ENCODE measurements around the gene OIP5. TPM values are rescaled to one million over a fixed set of nuclear protein-coding genes. Genes with fewer than 3 reads are reported as not detected.
A peak's percentile ranks its signal among the peaks of the same experiment; 100 is the strongest.

OIP5 gene
- total and polyA plus RNA-seq, 2 of the 13 experiments (the other 11 are each of a cell fraction or from before 2014, with no cell fraction given), result 10.7 to 38.0 TPM

DNA sequence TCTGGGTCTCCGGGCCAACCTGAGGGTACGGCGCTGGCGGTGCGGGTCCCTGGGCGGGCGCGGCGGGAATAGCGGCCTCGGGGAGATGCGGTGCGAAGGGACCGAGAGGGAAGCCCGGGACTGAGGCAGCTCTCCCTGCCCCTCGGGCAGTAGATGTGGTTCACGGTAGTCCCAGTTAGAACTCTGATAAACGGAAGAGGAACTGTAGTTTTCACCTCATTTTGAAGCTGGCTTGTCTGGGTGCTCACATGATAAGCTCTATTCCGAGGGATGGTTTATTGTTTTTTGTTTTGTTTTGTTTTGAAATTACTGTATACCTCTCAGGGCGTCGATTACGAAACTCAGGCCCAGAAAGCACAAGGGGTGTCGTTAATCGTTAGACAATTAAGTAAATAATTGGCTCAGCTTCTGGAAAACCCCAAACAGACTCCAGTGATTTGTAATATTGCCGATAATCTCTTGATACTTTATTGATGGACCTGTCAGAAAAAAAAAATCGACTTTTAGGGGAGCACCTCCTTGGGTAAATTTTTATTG, 703 bp upstream of the OIP5 start (continued):
- TF ChIP-seq, protein P1, sequence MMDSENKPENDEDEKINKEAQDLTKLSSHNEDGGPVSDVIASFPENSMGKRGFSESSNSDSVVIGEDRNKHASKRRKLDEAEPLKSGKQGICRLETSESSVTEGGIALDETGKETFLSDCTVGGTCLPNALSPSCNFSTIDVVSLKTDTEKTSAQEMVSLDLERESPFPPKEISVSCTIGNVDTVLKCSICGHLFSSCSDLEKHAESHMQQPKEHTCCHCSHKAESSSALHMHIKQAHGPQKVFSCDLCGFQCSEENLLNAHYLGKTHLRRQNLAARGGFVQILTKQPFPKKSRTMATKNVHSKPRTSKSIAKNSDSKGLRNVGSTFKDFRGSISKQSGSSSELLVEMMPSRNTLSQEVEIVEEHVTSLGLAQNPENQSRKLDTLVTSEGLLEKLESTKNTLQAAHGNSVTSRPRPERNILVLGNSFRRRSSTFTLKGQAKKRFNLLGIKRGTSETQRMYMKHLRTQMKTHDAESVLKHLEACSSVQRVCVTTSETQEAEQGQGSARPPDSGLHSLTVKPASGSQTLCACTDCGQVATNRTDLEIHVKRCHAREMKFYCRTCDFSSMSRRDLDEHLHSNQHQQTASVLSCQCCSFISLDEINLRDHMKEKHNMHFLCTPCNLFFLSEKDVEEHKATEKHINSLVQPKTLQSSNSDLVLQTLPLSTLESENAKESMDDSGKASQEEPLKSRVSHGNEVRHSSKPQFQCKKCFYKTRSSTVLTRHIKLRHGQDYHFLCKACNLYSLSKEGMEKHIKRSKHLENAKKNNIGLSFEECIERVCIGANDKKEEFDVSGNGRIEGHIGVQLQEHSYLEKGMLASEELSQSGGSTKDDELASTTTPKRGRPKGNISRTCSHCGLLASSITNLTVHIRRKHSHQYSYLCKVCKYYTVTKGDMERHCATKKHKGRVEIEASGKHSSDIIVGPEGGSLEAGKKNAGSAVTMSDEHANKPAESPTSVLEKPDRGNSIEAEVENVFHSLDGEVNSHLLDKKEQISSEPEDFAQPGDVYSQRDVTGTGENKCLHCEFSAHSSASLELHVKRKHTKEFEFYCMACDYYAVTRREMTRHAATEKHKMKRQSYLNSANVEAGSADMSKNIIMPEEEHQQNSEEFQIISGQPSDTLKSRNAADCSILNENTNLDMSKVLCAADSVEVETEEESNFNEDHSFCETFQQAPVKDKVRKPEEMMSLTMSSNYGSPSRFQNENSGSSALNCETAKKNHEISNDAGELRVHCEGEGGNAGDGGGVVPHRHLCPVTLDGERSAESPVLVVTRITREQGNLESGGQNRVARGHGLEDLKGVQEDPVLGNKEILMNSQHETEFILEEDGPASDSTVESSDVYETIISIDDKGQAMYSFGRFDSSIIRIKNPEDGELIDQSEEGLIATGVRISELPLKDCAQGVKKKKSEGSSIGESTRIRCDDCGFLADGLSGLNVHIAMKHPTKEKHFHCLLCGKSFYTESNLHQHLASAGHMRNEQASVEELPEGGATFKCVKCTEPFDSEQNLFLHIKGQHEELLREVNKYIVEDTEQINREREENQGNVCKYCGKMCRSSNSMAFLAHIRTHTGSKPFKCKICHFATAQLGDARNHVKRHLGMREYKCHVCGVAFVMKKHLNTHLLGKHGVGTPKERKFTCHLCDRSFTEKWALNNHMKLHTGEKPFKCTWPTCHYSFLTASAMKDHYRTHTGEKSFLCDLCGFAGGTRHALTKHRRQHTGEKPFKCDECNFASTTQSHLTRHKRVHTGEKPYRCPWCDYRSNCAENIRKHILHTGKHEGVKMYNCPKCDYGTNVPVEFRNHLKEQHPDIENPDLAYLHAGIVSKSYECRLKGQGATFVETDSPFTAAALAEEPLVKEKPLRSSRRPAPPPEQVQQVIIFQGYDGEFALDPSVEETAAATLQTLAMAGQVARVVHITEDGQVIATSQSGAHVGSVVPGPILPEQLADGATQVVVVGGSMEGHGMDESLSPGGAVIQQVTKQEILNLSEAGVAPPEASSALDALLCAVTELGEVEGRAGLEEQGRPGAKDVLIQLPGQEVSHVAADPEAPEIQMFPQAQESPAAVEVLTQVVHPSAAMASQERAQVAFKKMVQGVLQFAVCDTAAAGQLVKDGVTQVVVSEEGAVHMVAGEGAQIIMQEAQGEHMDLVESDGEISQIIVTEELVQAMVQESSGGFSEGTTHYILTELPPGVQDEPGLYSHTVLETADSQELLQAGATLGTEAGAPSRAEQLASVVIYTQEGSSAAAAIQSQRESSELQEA (CRISPR knock-in tag; IDR thresholded peaks at IDR 0.05; ENCODE audit: not compliant biosample characterization), result no peak
- TF ChIP-seq CEBPG (CRISPR knock-in tag; IDR thresholded peaks at IDR 0.05) (peak; percentile 71), ELF4 (CRISPR knock-in tag; IDR thresholded peaks at IDR 0.05; ENCODE audit: borderline replicate concordance) (no peak), ZNF816 (CRISPR knock-in tag; IDR thresholded peaks at IDR 0.05; ENCODE audit: borderline replicate concordance) (0 out of 2 replicates have a peak, but pooled peaks have one; percentile 72), ZNF329 (CRISPR knock-in tag; IDR thresholded peaks at IDR 0.05; ENCODE audit: low read depth) (no peak), U2AF1 (optimal IDR thresholded peaks at IDR 0.05; ENCODE audit: low read depth, low read length) (no peak), SP2 (CRISPR knock-in tag; IDR thresholded peaks at IDR 0.05) (no peak), ETV5 (CRISPR knock-in tag; IDR thresholded peaks at IDR 0.05; ENCODE audit: borderline replicate concordance) (no peak), HDAC6 (IDR thresholded peaks at IDR 0.05; ENCODE audit: low read depth, low read length) (no peak), AGO2 (optimal IDR thresholded peaks at IDR 0.05; ENCODE audit: low read depth, low read length) (no peak), CEBPB (IDR thresholded peaks at IDR 0.05; ENCODE audit: borderline replicate concordance, low read depth, low read length) (peak; percentile 77)
- TF ChIP-seq, protein P2, sequence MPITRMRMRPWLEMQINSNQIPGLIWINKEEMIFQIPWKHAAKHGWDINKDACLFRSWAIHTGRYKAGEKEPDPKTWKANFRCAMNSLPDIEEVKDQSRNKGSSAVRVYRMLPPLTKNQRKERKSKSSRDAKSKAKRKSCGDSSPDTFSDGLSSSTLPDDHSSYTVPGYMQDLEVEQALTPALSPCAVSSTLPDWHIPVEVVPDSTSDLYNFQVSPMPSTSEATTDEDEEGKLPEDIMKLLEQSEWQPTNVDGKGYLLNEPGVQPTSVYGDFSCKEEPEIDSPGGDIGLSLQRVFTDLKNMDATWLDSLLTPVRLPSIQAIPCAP (CRISPR knock-in tag; IDR thresholded peaks at IDR 0.05; ENCODE audit: low read depth), result no peak
- TF ChIP-seq, protein P3, sequence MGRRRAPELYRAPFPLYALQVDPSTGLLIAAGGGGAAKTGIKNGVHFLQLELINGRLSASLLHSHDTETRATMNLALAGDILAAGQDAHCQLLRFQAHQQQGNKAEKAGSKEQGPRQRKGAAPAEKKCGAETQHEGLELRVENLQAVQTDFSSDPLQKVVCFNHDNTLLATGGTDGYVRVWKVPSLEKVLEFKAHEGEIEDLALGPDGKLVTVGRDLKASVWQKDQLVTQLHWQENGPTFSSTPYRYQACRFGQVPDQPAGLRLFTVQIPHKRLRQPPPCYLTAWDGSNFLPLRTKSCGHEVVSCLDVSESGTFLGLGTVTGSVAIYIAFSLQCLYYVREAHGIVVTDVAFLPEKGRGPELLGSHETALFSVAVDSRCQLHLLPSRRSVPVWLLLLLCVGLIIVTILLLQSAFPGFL (CRISPR knock-in tag; IDR thresholded peaks at IDR 0.05), result no peak
- TF ChIP-seq, protein P4, sequence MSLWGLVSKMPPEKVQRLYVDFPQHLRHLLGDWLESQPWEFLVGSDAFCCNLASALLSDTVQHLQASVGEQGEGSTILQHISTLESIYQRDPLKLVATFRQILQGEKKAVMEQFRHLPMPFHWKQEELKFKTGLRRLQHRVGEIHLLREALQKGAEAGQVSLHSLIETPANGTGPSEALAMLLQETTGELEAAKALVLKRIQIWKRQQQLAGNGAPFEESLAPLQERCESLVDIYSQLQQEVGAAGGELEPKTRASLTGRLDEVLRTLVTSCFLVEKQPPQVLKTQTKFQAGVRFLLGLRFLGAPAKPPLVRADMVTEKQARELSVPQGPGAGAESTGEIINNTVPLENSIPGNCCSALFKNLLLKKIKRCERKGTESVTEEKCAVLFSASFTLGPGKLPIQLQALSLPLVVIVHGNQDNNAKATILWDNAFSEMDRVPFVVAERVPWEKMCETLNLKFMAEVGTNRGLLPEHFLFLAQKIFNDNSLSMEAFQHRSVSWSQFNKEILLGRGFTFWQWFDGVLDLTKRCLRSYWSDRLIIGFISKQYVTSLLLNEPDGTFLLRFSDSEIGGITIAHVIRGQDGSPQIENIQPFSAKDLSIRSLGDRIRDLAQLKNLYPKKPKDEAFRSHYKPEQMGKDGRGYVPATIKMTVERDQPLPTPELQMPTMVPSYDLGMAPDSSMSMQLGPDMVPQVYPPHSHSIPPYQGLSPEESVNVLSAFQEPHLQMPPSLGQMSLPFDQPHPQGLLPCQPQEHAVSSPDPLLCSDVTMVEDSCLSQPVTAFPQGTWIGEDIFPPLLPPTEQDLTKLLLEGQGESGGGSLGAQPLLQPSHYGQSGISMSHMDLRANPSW (CRISPR knock-in tag; IDR thresholded peaks at IDR 0.05; ENCODE audit: borderline replicate concordance), result no peak
- TF ChIP-seq, protein P5, sequence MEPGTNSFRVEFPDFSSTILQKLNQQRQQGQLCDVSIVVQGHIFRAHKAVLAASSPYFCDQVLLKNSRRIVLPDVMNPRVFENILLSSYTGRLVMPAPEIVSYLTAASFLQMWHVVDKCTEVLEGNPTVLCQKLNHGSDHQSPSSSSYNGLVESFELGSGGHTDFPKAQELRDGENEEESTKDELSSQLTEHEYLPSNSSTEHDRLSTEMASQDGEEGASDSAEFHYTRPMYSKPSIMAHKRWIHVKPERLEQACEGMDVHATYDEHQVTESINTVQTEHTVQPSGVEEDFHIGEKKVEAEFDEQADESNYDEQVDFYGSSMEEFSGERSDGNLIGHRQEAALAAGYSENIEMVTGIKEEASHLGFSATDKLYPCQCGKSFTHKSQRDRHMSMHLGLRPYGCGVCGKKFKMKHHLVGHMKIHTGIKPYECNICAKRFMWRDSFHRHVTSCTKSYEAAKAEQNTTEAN (CRISPR knock-in tag; conservative IDR thresholded peaks at IDR 0.05), result no peak; the same call in 1 of the 2 replicates
